CMK (cell line): Measurements from ENCODE around the gene PREX1.

Source experiments
- DNase-seq: peaks from one replicate; pipeline ENCODE4 v3.0.0-alpha.2; 2010; ENCODE audit warnings: low read depth

The PREX1 gene

GRCh38 chr20:48632017-48632824 is 195.6 kb downstream of the PREX1 start:
- no peak for DNase-seq

DNA sequence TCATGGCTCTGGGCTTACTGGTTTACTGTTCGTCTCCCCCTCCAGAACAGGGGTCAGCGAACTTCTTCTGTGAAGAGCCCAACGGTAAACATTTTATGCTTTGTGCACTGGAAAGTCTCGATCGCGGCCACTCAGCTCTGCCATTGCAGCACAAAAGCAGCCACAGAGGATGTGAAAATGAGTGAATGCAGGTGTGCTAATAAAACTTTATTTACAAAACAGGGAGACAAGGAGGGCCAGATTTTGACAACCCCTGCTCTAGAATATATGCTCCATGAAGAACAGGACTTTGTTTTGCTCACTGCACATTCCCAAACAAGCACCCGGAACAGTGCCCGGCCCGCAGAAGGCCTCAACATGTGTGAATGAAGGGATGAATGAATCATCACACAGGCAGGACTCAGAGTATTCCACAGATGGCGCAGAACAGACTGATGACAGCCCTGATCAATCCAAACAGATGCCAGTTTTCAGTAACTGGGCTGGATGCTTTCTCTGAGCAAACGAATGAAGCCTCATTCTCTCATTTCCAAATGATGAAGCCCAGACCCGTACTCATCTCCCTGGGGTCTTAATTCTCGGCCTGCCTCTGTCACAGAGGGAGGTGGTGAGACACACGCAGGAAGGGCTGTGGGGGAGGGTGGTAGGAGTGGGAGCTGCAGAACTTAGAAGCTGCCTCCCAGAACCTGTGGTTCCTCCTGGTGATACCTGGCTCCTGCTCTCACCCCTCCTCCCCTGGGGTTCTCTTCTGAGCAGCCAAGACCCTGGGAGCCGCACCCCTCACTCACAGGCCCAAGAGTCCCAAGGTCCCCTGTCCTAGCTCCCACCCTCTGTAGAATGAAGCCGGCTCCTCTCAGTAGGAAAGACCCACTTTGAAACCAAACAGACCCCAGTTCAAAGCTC is 196.4 kb downstream of the PREX1 start:
- no peak for DNase-seq

DNA sequence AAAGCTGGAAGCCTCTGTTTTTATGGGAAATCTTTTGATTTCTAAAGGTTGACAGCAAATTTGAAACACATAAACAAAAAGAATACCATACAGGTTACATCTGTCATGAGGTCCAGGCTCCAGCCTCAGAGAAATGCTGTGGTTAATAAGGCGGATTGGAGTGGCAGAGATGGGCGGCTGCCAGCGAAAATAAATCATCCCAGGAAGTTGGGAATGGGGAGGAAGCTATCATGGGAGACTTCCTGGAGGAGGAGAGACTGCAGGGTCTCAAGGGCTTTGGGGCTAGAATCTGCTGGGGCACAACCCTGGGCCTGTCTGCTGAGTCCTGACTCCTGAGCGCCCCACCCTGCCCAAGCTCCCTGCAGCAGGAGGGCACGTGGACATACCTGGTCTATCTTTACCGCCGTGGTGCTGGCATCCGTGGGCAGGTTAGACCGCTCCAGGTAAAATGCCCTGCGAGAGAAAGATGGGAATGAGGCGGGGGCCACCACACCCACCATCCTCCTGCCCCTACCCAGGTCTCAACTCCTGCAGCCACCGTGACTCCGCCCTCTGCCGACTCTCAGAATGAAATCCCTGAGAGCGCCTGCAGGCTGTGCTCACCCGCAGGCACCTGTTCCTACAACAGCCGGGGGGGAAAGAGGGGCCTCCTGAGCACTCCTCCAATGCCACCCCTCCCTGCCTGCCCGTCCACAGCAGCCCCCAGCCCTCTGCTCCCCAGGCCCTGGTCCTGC is 197.3 kb downstream of the PREX1 start:
- DNase-seq: no peak

- DNase-seq: no peak
Measured at GRCh38 chr20:48629960-48630315, 197.9 kb downstream of the PREX1 start.

DNA sequence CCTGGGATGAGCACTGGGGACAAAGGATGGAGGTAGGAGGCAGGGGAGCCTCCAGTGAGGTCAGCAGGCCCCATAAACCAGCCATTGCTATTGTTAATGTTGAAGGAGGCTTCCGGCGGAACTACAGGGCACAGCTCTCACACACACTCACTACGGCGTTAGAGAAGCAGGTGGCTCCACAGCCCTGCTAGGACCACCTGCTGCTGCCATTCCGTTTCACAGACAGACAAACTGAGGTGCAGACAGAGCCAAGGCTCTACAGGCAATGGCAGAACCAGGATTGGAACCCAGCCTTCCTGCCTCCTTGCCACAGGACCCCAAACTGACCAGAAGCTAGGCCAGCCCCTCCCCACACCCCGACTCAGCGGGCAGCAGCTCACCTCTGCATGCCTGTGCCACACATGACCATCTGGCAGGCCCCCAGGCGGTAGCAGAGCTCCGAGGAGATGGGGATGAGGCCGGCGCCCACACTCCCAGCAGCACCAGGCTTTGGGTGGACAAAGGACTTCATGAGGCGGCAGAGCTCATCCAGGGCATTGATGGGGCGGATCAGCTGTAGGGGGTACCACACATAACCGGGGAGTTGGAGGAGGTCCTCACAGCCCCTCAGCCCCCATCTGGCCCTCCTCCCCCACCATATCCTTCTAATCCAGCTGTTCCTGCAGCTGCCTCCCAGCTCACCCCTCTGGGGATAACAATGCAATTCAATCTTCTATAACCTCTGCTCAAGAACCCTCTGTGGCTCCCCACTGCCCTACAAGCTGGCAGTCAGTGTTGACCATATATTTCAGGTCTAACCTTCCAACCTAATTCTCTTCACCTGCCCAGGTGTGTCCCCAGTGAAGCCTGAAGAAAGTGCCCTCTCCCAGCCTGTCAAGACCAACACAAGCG is 198.5 kb downstream of the PREX1 start:
- DNase-seq: no peak

GRCh38 chr20:48627737-48628128 is 200.1 kb downstream of the PREX1 start:
- no peak for DNase-seq

DNA sequence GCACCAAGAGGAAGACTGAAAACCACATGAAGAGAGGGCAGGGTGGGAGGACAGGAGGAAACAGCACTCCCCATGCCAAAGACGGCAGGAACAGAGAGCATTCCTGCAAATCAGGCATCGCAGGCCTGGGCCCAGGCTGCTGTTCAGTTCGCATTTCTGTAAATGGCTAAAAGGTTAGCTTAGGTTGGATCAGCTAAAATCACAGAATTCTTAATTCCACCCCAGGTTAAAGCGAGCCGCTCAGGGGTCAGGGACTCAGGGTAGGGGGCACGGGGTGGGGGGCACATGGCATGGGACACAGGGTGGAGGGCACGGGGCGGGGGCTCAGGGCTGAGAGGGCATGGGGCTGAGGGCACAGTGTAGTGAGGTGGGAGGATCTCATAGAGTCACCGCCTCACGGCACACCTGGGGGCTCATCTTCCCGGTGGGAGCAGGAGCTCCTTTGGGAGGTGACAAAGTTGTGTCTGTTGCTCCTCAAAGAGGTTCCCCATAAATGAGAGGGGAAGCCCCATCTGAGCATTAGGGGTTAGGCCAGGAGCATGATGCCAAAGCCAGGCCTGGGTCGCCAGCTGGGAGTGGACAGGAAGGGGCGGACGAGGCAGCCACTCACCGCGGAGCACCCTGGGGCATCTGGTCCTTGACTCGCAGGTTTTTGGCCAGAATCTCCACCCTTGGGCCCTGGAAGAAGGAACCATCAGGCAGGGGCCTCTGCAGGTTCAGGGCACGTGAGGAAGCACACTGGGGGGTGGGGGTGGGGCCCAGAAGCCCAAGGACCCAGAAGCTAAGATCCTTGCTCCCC is 200.7 kb downstream of the PREX1 start:
- no peak for DNase-seq

DNA sequence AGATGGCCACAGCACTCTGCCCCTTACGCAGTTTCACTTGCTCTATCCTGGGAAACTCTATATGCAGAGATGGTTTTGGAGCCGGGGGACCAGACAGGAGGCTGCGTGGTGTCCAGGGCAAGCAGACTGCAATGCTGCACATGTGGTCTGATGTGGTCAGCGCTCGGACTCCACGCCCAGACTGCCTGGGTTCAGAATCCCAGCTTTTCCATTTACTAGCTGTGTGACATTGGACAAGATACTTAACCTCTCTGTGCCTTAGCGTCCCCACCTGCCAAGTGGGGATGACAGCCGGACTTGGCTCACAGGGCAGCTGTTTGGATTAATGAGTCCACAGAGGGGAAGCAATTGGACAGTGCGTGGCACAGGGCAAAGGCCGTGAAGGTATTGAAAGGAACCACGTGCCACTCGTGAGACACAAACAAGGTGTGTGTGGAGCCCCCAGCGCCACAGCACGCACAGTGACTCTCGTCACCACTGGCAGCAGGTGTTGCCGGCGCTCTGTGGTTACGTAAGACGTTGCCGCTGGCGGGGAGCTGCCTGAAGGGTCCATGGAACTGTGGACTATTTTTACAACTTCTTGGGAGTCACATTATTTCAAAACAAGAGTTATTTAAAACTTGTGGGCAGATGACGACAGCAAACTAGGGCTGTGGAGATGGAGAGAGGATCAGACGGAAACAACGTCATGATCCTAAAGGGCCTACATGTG is 201.4 kb downstream of the PREX1 start:
- DNase-seq: no peak

DNA sequence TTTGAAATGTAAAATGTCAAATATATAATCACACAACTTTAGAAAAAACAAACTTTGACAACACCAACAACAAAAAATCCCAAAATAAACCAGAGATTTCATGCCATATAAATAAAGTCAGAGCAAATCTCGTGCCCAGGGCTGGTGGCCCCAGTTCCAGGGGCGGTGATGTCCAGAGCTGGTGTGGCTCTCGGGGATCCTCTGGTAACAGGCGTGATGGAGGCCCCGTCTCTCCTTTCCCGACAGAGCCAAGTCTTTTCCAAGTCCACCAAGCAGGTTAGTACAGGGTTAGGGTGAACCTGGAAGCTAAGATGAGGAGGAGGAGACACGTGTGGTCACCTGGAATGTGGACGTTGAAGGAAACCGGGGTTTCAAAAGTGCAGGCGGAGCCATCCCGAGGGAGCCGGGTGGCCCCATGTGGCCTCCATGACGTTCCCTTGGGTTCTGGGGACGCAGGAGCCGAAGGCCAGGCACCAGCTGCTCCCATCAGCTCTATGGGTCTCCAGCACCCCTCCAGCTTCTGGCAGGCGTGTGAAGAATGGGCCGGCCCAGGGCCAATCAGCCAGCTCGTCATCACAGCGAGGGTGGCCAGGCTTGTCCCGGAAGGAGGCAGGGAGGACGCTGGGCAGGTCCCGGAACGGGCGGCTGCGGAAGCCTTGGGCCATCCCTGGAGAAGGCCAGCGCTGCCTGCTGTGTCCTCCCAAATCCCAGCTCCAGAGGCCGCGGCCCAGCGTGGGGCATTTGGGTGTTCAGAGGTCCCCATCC is 202.5 kb downstream of the PREX1 start:
- no peak for DNase-seq

GRCh38 chr20:48624315-48625020 is 203.3 kb downstream of the PREX1 start:
- no peak for DNase-seq

- DNase-seq: no peak
Measured at GRCh38 chr20:48623906-48624265, 203.9 kb downstream of the PREX1 start.

GRCh38 chr20:48623176-48623905 is 204.5 kb downstream of the PREX1 start:
- no peak for DNase-seq

- DNase-seq: no peak
Measured at GRCh38 chr20:48622421-48622820, 205.4 kb downstream of the PREX1 start.

GRCh38 chr20:48621376-48622078 is 206.3 kb downstream of the PREX1 start:
- no peak for DNase-seq

DNA sequence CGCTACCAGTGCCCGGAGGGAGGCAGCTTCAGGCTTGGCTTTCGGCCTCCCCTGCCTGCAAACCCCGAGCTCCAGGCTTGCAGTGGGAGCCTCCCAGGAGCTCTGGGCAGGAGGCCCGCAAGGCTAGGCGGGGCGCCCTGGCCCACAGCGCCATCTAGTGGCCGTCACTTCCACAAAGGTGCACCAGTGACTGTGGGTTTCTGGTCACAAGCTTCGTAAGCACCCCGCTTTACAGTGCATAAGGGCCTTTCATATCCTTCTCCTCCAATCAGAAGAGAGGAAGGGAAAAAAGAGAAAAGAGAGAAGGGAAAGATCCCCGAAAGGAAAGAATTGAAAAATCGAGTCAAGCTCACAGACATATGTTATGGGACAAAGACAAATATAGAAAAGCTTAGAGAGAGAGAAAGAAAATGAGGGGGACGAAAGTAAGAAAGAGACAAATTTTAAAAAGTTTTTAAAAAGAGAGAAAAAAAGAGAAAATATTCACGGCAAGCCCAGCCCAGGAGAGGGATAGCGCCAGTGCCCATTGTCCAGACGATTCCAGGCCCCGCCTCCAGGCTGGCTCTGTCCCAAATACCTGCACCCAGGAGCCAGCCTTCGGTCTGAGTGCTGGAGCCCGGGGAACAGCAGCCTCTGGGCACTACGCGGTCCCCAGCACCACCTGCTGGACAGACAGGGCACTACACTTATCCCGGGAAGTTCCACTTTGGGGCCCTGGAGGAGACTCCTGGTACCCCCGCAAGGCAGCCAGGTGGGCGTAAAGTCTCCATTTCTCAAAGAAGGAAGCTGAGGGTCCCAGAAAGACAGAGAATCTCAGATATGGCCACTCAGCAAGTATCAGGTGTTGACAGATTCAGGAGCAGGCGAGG is 207.1 kb downstream of the PREX1 start:
- DNase-seq: no peak

DNA sequence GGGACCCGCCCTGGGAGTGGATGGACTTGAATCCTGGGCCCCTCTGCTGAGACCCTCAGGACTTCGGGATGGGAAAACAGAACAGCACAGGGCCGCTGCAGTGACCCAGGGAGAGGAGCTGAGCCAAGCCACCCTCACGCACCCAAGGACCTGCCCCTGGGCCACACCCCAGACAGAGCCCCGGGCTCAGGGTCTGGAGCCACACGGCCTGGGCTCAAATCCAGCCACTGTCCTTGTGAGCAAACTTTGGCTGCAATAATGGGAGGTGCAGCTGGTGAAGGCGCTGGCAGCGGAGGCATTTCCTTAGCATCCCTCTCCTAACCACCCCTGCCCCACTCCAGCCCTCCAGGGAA is 207.7 kb downstream of the PREX1 start:
- DNase-seq: no peak
